ENCODE data around the gene CHRNA3.

The CHRNA3 gene

GRCh38 chr15:78636378-78636859, 15.6 kb upstream of the CHRNA3 start:
- no peak for DNase-seq (ENCODE audit: low read depth in 2 of 2, low spot score in 1 of 2)

GRCh38 chr15:78635346-78635745, 14.6 kb upstream of the CHRNA3 start:
- no peak for DNase-seq (ENCODE audit: low read depth in 2 of 2, low spot score in 1 of 2)

GRCh38 chr15:78634210-78635145, 13.7 kb upstream of the CHRNA3 start:
- no peak for DNase-seq (ENCODE audit: low read depth in 2 of 2, low spot score in 1 of 2)

GRCh38 chr15:78633348-78633747, 12.6 kb upstream of the CHRNA3 start:
- DNase-seq (ENCODE audit: low read depth in 2 of 2, low spot score in 1 of 2), result no peak

GRCh38 chr15:78630886-78631633, 10.3 kb upstream of the CHRNA3 start:
- no peak for DNase-seq (ENCODE audit: low read depth in 2 of 2, low spot score in 1 of 2)

GRCh38 chr15:78629716-78630065, 8.9 kb upstream of the CHRNA3 start:
- DNase-seq (ENCODE audit: low read depth in 2 of 2, low spot score in 1 of 2), result no peak

GRCh38 chr15:78629031-78629715, 8.4 kb upstream of the CHRNA3 start:
- no peak for DNase-seq (ENCODE audit: low read depth in 2 of 2, low spot score in 1 of 2)

GRCh38 chr15:78628227-78628626, 7.4 kb upstream of the CHRNA3 start:
- no peak for DNase-seq (ENCODE audit: low read depth in 2 of 2, low spot score in 1 of 2)

- no peak for DNase-seq (ENCODE audit: low read depth in 2 of 2, low spot score in 1 of 2)
Measured at GRCh38 chr15:78627348-78627747, 6.6 kb upstream of the CHRNA3 start.

- DNase-seq (ENCODE audit: low read depth in 2 of 2, low spot score in 1 of 2), result no peak
Measured at GRCh38 chr15:78626381-78626995, 5.7 kb upstream of the CHRNA3 start.

GRCh38 chr15:78625606-78626280, 4.9 kb upstream of the CHRNA3 start:
- DNase-seq (ENCODE audit: low read depth in 2 of 2, low spot score in 1 of 2), result no peak

- no peak for DNase-seq (ENCODE audit: low read depth in 2 of 2, low spot score in 1 of 2)
Measured at GRCh38 chr15:78624651-78625590, 4.1 kb upstream of the CHRNA3 start.

GRCh38 chr15:78623786-78624497, 3.1 kb upstream of the CHRNA3 start:
- no peak for DNase-seq (ENCODE audit: low read depth in 2 of 2, low spot score in 1 of 2)

GRCh38 chr15:78621810-78622402, 1.1 kb upstream of the CHRNA3 start:
- no peak for DNase-seq (ENCODE audit: low read depth in 2 of 2, low spot score in 1 of 2)

- DNase-seq (ENCODE audit: low read depth in 2 of 2, low spot score in 1 of 2), result no peak
Measured at GRCh38 chr15:78620021-78620526, 722 bp downstream of the CHRNA3 start.

- no peak for DNase-seq (ENCODE audit: low read depth in 2 of 2, low spot score in 1 of 2)
Measured at GRCh38 chr15:78619022-78619950, 1.5 kb downstream of the CHRNA3 start.

- peak; percentile 48 to 85 for DNase-seq (ENCODE audit: low read depth in 2 of 2, low spot score in 1 of 2)
Measured at GRCh38 chr15:78618490-78618934, 2.3 kb downstream of the CHRNA3 start.

Measured in stimulated activated CD8-positive, alpha-beta memory T cell treated with anti-CD3 and anti-CD28 coated beads, Interleukin-4, amount 100 ng/mL, for 4 hours (primary cell).